Esophagus muscularis mucosa (tissue), 4 donors: ENCODE results near the gene LIMS1. TPM values are rescaled to one million over a fixed set of nuclear protein-coding genes. Genes with fewer than 3 reads are reported as not detected.

Experiments used
- DNase-seq: peaks from one replicate; pipeline ENCODE4 v3.0.0-alpha.2; 2017; ENCODE audit errors: extremely low spot score
- H3K27ac ChIP-seq, 4 donors: fragments of 200-600 bp; sonication (generic); replicated peaks in 1 of 4; 1 replicate in 3 of 4; 2 replicates in 1 of 4; pipeline ENCODE4 v1.5.1; 2016 to 2019; ENCODE audit warnings: mild to moderate bottlenecking in 1 of 4
- H3K27me3 ChIP-seq, 4 donors: fragments of 200-600 bp; sonication (generic); one replicate each; pipeline versions ENCODE4 v1.5.1 to v1.6.0; 2016 to 2019
- H3K36me3 ChIP-seq, 4 donors: fragments of 200-600 bp; sonication (generic); one replicate each; pipeline ENCODE4 v1.5.1; 2016 to 2019
- H3K4me1 ChIP-seq, 4 donors: fragments of 200-600 bp; sonication (generic); one replicate each; pipeline ENCODE4 v1.5.1; 2016 to 2019
- H3K4me3 ChIP-seq, 4 donors: fragments of 200-600 bp; sonication (generic); 1 replicate in 2 of 4; 2 replicates in 2 of 4; pipeline ENCODE4 v1.5.1; 2016 to 2019; ENCODE audit warnings: mild to moderate bottlenecking in 4 of 4, moderate library complexity in 1 of 4
- H3K9me3 ChIP-seq, 4 donors: fragments of 200-600 bp; sonication (generic); 1 replicate in 3 of 4; 2 replicates in 1 of 4; pipeline ENCODE4 v1.5.1; 2016 to 2019
- EP300 ChIP-seq: sonication (generic); formaldehyde crosslinking; IDR thresholded peaks from one replicate; pipeline ENCODE4 v1.6.1; 2017; ENCODE audit warnings: antibody characterized with exemption
- POLR2A ChIP-seq: fragments of 450-650 bp; IDR thresholded peaks from one replicate; pipeline ENCODE4 v1.6.1; 2017; ENCODE audit warnings: antibody characterized with exemption, moderate library complexity, mild to moderate bottlenecking, low read depth
- POLR2AphosphoS5 ChIP-seq, 2 donors: sonication (generic); formaldehyde crosslinking; IDR thresholded peaks; one replicate each; pipeline ENCODE4 v1.6.1; 2017; ENCODE audit warnings: antibody characterized with exemption in 2 of 2
- WGBS: methylation state at CpG from one replicate; pipeline ENCODE4 v1.1.5; 2018; 5-methylcytosine and 5-hydroxymethylcytosine counted together
- intact Hi-C: fragments of 100-400 bp; cut with DNase I; formaldehyde crosslinking; loops from one replicate; pipeline ENCODE4 v1.15.1; 2023
- total RNA-seq, 4 donors: library from RNA; depleted of rRNA; stranded (reverse); fragments of >200 nt; gene quantifications; one replicate each; pipeline versions ENCODE4 v1.1.0 to v1.2.1, GENCODE V29; 2016
- TF ChIP-seq, protein P1 (sequence below), 3 experiments: fragments of 200-600 bp in 2 of 3; fragments of 450-650 bp in 1 of 3; sonication (generic) in 2 of 3; IDR thresholded peaks; one replicate each; pipeline ENCODE4 v1.5.1; 2017 to 2019; ENCODE audit warnings: antibody characterized with exemption in 3 of 3, mild to moderate bottlenecking in 2 of 3, moderate library complexity in 1 of 3

Gene LIMS1
- total RNA-seq, 4 donors from 2014 or later = 71.0 to 141 (median 123) TPM

DNA sequence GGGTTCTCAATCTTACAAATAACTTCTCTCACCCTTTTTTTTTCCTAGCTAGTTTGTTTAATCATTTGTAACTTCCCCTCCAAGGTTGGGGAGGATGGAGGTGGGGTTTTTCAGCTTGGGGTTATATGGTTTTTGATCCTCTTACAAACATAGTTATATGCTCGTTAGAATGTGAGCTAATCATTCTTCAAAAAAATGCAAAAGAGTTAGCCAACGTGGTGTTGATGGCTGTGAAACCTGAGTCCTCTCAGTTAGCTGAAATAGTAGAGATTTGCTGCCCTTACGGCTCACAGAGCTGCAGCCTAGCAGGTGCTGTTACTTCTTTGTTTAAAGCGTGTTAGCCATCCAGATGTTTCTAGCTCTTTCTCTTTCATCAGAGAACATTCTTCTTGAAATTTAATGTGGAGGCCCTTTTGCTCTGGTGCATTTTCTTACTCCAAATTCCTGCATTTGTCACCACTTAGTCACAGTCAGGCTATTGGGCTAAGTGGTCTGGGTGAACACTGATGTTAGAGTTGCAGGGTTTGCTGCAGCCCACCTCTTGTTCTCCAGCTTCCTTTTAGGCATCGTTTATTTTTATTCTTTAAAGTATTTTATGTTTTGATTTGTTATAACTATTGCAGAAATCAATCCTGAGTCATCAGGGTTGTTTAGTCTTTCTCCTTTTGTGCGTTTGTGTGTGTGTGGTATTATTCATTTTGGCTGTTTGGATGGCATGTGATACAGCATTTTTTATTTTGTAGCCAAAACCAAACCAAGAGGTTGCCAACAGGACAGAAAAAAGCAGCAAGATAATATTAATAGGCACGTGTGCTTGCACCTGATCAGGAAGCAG is 41.1 kb downstream of the LIMS1 start:
- 56% methylated on average over 7 of the region's 7 CpGs for WGBS
- H3K4me1 ChIP-seq = peaks cover 26 to 95% (median 89%) of the 10 kb centered on the region in 4 donors

DNA sequence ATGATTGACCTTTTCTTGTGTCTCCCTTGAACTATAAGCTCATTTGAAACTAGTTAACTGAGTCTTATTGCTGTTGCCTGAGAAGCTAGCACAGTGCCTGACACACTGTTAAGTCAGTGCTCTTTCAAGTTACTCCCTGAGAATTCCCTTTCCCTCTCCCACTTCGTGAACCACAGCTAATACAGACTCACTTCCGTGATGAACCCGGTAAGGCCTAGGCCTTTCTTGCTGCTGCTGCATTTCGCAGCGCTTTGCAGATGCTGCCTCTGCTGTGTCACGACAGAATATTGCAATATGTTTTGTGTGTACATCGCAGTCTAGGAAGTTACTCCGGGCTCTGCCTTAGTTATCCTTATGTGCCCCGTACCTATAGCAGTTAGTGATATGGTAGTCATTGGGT is 42.8 kb downstream of the LIMS1 start:
- H3K27me3 ChIP-seq = no peaks in the 10 kb centered on the region
- no peaks in the 10 kb centered on the region for H3K36me3 ChIP-seq
- no peaks in the 10 kb centered on the region for H3K9me3 ChIP-seq
- H3K27ac ChIP-seq = no peak overlapping the region
- TF ChIP-seq, protein P1, sequence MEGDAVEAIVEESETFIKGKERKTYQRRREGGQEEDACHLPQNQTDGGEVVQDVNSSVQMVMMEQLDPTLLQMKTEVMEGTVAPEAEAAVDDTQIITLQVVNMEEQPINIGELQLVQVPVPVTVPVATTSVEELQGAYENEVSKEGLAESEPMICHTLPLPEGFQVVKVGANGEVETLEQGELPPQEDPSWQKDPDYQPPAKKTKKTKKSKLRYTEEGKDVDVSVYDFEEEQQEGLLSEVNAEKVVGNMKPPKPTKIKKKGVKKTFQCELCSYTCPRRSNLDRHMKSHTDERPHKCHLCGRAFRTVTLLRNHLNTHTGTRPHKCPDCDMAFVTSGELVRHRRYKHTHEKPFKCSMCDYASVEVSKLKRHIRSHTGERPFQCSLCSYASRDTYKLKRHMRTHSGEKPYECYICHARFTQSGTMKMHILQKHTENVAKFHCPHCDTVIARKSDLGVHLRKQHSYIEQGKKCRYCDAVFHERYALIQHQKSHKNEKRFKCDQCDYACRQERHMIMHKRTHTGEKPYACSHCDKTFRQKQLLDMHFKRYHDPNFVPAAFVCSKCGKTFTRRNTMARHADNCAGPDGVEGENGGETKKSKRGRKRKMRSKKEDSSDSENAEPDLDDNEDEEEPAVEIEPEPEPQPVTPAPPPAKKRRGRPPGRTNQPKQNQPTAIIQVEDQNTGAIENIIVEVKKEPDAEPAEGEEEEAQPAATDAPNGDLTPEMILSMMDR (IDR thresholded peaks at IDR 0.05) = no peak
- TF ChIP-seq POLR2A (no peak), EP300 (no peak), POLR2AphosphoS5 (IDR thresholded peaks at IDR 0.05) (no peak)
- 94% methylated on average over 9 of the region's 9 CpGs for WGBS
- peaks cover 27 to 92% (median 84%) of the 10 kb centered on the region in 4 donors for H3K4me1 ChIP-seq
- intact Hi-C loops = no loop called here
- DNase-seq = no peak
- H3K4me3 ChIP-seq = no peak overlapping the region

More for the DNA sequence above, 41.1 kb downstream of the LIMS1 start:
- Histone ChIP-seq H3K27ac (peak overlapping the region in 2 of 4 donors; percentile 9 to 16), H3K9me3 (no peaks in the 10 kb centered on the region), H3K36me3 (no peaks in the 10 kb centered on the region), H3K27me3 (no peaks in the 10 kb centered on the region), H3K4me3 (no peak overlapping the region)
- no peak for DNase-seq
- no peak for TF ChIP-seq EP300
- no peak for TF ChIP-seq POLR2A
- TF ChIP-seq, protein P1 (IDR thresholded peaks at IDR 0.05) = no peak
- TF ChIP-seq POLR2AphosphoS5 (IDR thresholded peaks at IDR 0.05) = no peak
- intact Hi-C loops = no loop called here

DNA sequence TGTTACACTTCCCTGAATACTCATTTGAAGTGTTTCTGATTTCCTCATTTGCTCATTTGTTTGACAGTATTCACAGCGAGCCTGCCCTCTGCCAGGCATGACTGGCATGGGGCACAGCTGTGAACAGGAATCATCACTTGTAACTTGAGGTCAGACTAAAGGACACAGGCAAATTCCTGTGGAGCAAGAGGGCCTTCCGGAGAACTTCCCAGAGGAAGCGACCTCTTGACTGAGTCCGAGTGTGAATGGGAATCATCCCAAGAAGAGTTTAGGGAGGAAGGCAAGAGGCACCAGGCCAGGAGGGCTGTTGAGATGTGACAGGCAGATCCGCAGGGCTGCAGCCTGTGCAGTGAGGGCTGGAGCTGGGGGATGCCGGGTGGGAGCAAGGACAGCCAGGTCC is 45.4 kb downstream of the LIMS1 start:
- Histone ChIP-seq H3K27ac (peak overlapping the region in 3 of 4 donors; percentile 31 to 61 (median 57)), H3K9me3 (no peaks in the 10 kb centered on the region), H3K36me3 (no peaks in the 10 kb centered on the region), H3K27me3 (no peaks in the 10 kb centered on the region), H3K4me1 (peaks cover 27 to 78% (median 70%) of the 10 kb centered on the region in 4 donors), H3K4me3 (no peak overlapping the region)
- intact Hi-C loops = loop anchor here (5.0 to 10.0 kb wide), 2 partner anchors 127 to 225 kb away; no protein-coding TSS in a partner anchor
- TF ChIP-seq POLR2AphosphoS5 (IDR thresholded peaks at IDR 0.05) (peak in 1 of 2 donors; percentile 20), POLR2A (no peak)
- TF ChIP-seq, protein P1 (IDR thresholded peaks at IDR 0.05) = no peak
- 33% methylated on average over 6 of the region's 6 CpGs for WGBS
- DNase-seq = no peak

DNA sequence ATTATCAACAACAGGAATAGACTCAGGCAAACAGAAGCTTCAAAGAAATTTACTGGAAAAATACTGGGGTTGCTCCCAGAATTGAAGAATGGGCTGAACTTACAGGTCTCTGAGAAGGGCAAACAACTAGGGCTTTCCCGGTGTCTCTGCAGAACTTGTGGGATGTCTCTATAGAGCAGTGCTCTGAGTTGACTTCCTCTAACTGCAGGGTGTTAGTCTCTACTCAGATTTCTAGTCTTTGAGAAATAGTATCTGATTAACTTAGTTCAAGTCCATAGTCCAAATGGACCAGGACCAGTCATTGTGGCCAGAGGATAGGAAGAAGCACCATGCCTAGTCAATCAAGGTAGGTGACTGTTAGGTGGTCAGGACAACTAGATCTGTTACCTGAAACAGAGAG is 45.8 kb downstream of the LIMS1 start:
- WGBS = 60% methylated on average over 1 of the region's 1 CpG
- Histone ChIP-seq H3K27me3 (no peaks in the 10 kb centered on the region), H3K27ac (peak overlapping the region in 3 of 4 donors; percentile 31 to 61 (median 57)), H3K9me3 (no peaks in the 10 kb centered on the region), H3K4me3 (no peak overlapping the region), H3K4me1 (peaks cover 25 to 74% (median 67%) of the 10 kb centered on the region in 4 donors), H3K36me3 (no peaks in the 10 kb centered on the region)
- intact Hi-C loops = loop anchor here (5.0 to 10.0 kb wide), 2 partner anchors 128 to 225 kb away; no protein-coding TSS in a partner anchor
- DNase-seq = no peak
- TF ChIP-seq, protein P1 (IDR thresholded peaks at IDR 0.05) = no peak
- no peak for TF ChIP-seq POLR2A
- no peak for TF ChIP-seq POLR2AphosphoS5 (IDR thresholded peaks at IDR 0.05)
